ENCODE results near the gene DUSP28. TPM values are rescaled to one million over a fixed set of nuclear protein-coding genes. Genes with fewer than 3 reads are reported as not detected.

DUSP28 gene
- total RNA-seq, 4 donors from 2014 or later, result 6.3 to 10.4 (median 8.3) TPM

GRCh38 chr2:240597419-240598181, 37.4 kb downstream of the DUSP28 start:
- peak; percentile 50 to 68 for DNase-seq (ENCODE audit: low spot score in 2 of 2)
- Histone ChIP-seq H3K36me3 (peaks cover 53% of the 10 kb centered on the region), H3K27me3 (no peaks in the 10 kb centered on the region), H3K27ac (no peak overlapping the region), H3K9me3 (no peaks in the 10 kb centered on the region), H3K4me3 (no peak overlapping the region), H3K4me1 (no peaks in the 10 kb centered on the region)
- 100% methylated on average over 4 of the region's 22 CpGs for WGBS
- TF ChIP-seq CTCF (IDR thresholded peaks at IDR 0.05) (no peak), POLR2A (IDR thresholded peaks at IDR 0.05) (no peak), EP300 (IDR thresholded peaks at IDR 0.05) (no peak), POLR2AphosphoS5 (IDR thresholded peaks at IDR 0.05) (no peak)

- Histone ChIP-seq H3K4me3 (no peak overlapping the region), H3K27me3 (no peaks in the 10 kb centered on the region), H3K9me3 (no peaks in the 10 kb centered on the region), H3K27ac (no peak overlapping the region), H3K36me3 (peaks cover 53% of the 10 kb centered on the region), H3K4me1 (no peaks in the 10 kb centered on the region)
- peak; percentile 50 to 76 for DNase-seq (ENCODE audit: low spot score in 2 of 2)
- 83% methylated on average over 1 of the region's 17 CpGs for WGBS
- TF ChIP-seq POLR2AphosphoS5 (IDR thresholded peaks at IDR 0.05), result no peak
- no peak for TF ChIP-seq EP300 (IDR thresholded peaks at IDR 0.05)
Observed at GRCh38 chr2:240598311-240598911, 38.3 kb downstream of the DUSP28 start.

- WGBS, result 86% methylated on average over 10 of the region's 11 CpGs
- peak; percentile 53 to 64 for DNase-seq (ENCODE audit: low spot score in 2 of 2)
- peaks cover 47% of the 10 kb centered on the region for H3K36me3 ChIP-seq
- H3K27ac ChIP-seq, result no peak overlapping the region
- H3K27me3 ChIP-seq, result no peaks in the 10 kb centered on the region
- H3K4me1 ChIP-seq, result no peaks in the 10 kb centered on the region
- no peak overlapping the region for H3K4me3 ChIP-seq
- no peak for TF ChIP-seq CTCF (IDR thresholded peaks at IDR 0.05)
- no peak for TF ChIP-seq POLR2A (IDR thresholded peaks at IDR 0.05)
- no peak for TF ChIP-seq POLR2AphosphoS5 (IDR thresholded peaks at IDR 0.05)
- no peak for TF ChIP-seq EP300 (IDR thresholded peaks at IDR 0.05)
- no peaks in the 10 kb centered on the region for H3K9me3 ChIP-seq
Observed at GRCh38 chr2:240599141-240599583, 39.0 kb downstream of the DUSP28 start.

- TF ChIP-seq EP300 (IDR thresholded peaks at IDR 0.05) (no peak), CTCF (IDR thresholded peaks at IDR 0.05) (no peak), POLR2AphosphoS5 (IDR thresholded peaks at IDR 0.05) (no peak), POLR2A (IDR thresholded peaks at IDR 0.05) (no peak)
- no peak overlapping the region for H3K4me3 ChIP-seq
- no peaks in the 10 kb centered on the region for H3K4me1 ChIP-seq
- WGBS, result 90% methylated on average over 9 of the region's 16 CpGs
- H3K36me3 ChIP-seq, result peaks cover 47% of the 10 kb centered on the region
- peak; percentile 51 to 72 for DNase-seq (ENCODE audit: low spot score in 2 of 2)
- H3K9me3 ChIP-seq, result no peaks in the 10 kb centered on the region
- H3K27ac ChIP-seq, result no peak overlapping the region
- no peaks in the 10 kb centered on the region for H3K27me3 ChIP-seq
Observed at GRCh38 chr2:240600451-240600961, 40.3 kb downstream of the DUSP28 start.

GRCh38 chr2:240601061-240601830, 41.1 kb downstream of the DUSP28 start:
- Histone ChIP-seq H3K4me3 (no peak overlapping the region), H3K27me3 (no peaks in the 10 kb centered on the region), H3K4me1 (no peaks in the 10 kb centered on the region), H3K27ac (no peak overlapping the region), H3K36me3 (peaks cover 44% of the 10 kb centered on the region), H3K9me3 (no peaks in the 10 kb centered on the region)
- DNase-seq (ENCODE audit: low spot score in 2 of 2), result peak; percentile 47 to 75
- TF ChIP-seq POLR2A (IDR thresholded peaks at IDR 0.05) (no peak), CTCF (IDR thresholded peaks at IDR 0.05) (no peak), EP300 (IDR thresholded peaks at IDR 0.05) (no peak), POLR2AphosphoS5 (IDR thresholded peaks at IDR 0.05) (no peak)
- 73% methylated on average over 5 of the region's 20 CpGs for WGBS
